ENCODE results near the gene SESTD1.

DNA sequence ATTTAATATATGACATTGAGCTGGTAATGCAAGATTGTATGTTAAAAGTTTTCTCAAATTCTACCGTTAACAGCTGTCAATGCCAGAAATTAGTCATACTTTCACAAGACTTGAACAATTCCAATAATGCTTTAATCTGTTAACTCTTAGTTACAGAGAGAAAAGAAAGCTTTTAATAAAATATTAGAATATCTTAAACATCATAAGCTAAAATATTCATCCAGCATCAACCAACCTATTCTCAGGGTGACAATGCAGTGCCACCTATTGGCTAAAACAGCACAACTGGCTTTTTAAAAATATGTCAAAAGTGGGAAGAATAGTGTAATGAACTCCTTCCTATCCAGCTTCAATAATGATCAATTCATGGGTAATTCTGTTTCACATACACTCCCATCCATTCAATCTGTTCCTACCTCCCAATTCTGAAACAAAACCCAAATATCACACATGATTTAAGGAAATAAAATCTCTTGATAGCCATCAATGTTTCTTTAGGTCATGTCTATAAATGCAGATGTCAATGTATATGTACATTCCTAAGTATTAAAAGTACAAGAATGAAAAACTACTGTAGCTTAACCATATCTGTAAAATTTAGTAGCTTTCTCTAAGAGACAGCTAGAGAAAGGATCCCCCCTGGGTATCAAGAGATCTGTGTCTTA, 134.9 kb downstream of the SESTD1 start:
- no peak for TF ChIP-seq ZFP3 (CRISPR knock-in tag; IDR thresholded peaks at IDR 0.05)
- no peak for TF ChIP-seq TCF4 (CRISPR knock-in tag; IDR thresholded peaks at IDR 0.05; ENCODE audit: borderline replicate concordance)

Measured in SK-N-SH treated with all-trans-retinoic acid at 6 μM for 48 hours (cell line).